NCI-H226 (cell line): ENCODE measurements around the gene HLA-DMB.
"Not testable (repeated sequence)": the region's sequence is repeated elsewhere in the genome, so short reads cannot be mapped to it uniquely, and the experiment has no call there.

ENCODE experiments used
- DNase-seq: peaks from one replicate; pipeline ENCODE4 v3.0.0-alpha.2; 2015

Gene HLA-DMB

GRCh38 chr6:32949113-32949512, 8.3 kb upstream of the HLA-DMB start:
- no peak for DNase-seq

DNA sequence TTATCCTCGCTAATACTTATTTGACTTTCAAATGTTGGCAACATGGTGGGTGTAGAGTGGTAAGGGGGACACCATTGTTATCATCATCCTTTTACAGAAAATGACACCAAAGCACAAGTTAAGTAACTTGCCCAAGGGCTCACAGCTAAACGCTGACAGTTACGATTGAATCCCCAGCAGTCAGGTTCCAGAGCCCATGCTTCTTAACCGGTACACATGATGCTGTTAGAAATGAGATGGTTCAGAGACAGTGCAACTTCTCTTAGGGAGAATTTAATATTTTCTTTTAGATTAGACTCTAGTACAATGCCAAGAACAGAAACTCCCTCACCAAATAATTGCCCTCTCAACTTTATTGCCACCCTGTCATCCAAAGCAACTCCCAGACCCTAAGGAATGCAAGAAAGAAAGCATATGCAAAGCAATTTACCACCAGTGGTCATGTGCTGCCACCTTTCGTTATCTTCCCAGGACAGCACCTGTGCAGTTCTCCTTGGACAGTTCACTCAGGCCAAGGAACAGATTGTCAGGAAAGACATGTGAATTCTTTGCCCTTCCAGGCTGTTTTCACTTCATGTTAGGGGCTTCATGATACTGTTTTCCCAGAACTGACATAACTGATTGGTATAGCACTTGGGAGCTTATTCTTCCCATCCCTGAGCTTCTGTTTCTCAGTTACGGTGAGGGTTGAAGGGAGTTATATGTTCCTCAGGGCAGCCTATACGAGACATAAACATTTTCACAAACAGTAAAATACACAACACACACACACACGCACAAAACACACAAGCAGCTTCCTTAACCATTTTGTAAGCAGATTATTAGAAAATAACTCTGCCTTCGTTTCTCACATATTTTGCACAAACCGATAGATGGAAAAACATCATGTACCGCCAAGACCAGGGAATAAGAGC, 7.0 kb upstream of the HLA-DMB start:
- DNase-seq: peak; percentile 16

DNA sequence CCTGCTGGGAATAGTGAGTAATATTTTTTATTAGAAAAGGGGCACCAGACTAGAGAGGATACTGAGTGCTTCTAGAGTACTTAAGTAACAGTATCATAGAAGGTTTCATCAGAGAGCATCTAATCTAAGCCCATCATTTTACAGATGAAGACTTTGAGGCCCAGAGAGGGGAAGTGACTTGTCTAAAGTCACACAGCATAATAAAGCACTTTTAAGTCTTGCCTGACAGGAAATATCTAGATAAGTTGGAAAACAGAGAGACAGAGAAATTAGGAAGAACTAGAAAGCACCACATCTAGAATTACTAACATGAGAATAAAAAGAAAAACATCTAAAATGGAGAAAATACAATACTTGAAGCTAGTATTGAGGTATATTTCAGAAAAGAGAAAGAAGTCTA, 6.1 kb upstream of the HLA-DMB start:
- no peak for DNase-seq

- no peak for DNase-seq
These were observed 5.1 kb upstream of the HLA-DMB start for GRCh38 chr6:32945953-32946352.

- no peak for DNase-seq
These were observed 4.4 kb upstream of the HLA-DMB start for GRCh38 chr6:32945108-32945760.

- DNase-seq: no peak
These were observed 3.2 kb upstream of the HLA-DMB start for GRCh38 chr6:32943864-32944649.

DNA sequence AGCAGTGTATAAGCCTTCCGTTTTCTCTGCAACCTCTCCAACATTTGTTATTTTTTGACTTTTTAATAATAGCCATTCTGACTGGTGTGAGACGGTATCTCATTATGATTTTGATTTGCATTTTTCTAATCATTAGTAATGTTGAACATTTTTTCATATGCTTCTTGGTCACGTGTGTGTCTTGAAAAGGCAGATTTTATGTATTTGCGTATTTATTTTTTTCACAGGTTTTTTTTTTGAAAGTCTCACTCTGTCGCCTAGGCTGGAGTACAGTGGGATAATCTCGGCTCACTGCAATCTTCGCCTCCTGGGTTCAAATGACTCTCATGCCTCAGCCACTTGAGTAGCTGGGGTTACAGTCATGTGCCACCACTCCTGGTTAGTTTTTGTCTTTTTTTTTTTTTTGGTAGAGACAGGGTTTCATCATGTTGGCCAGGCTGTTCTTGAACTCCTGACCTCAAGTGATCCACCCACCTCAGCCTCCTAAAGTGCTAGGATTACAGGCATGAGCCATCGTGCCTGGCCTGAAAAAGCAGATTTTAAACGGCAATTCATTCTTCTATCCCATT, 1.8 kb upstream of the HLA-DMB start:
- not testable (repeated sequence) for DNase-seq

- no peak for DNase-seq
These were observed 463 bp upstream of the HLA-DMB start for GRCh38 chr6:32941214-32941768.

GRCh38 chr6:32938494-32938893, 2.3 kb downstream of the HLA-DMB start:
- DNase-seq: no peak

DNA sequence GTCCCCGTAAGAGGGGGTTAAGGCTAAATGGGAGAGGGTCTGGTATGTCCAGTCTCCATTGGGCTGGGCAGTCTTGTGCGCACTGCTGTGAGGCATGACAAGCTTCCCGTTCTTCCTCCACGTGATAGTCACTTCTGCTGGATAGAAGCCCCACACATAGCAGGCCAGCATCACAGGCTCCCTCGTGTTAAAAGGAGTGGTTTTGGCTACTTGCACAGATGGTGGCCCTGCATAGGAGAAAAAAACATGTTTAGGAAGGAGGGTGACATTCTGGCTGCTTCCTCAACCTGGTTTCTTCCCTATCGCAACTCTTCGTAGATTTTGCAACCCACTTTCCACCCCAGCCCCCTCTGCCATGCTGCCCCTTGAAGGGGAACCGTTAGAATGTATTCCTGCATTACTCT, 3.6 kb downstream of the HLA-DMB start:
- DNase-seq: no peak

DNA sequence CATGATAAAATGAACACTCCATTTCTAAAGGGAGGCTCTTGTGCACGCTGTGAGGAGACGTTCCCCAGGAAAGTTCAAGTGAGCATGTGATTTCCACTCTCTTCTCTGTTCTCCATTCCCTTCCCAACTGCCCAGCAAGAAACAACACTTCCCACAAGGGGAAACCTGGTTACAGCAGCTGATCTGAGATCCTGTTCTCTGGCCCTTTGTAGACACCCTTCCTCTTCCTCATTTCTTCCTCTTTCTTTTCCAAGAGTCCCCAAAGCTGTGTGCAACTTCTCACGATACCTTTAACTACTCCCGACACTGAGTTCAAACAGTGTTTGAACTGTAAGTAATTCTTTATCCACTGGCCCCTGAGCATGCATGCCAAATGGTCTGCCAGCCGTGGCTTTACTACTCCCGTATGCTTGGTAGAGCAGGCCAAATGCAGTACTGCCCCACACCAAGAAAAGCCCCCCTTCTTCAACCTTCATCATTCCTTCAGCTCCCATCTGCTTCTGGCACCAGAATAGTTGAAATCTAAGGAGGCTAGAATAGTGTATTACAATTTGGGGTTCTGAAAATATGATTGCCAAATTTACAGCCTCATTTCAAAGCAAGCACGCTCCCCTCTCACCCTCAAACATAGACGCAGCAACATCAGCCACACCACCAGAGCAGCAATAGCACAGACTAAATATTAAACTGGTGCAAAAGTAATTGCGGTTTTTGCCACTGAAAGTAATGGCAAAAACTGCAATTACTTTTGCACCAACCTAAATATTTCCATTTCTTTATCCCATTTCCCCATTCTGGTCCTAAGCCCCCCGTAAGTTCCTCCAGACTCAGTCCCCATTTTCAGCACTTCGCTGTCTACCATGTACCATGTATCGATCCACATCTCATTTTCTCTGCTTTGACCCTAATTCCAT, 4.3 kb downstream of the HLA-DMB start:
- DNase-seq: no peak

DNA sequence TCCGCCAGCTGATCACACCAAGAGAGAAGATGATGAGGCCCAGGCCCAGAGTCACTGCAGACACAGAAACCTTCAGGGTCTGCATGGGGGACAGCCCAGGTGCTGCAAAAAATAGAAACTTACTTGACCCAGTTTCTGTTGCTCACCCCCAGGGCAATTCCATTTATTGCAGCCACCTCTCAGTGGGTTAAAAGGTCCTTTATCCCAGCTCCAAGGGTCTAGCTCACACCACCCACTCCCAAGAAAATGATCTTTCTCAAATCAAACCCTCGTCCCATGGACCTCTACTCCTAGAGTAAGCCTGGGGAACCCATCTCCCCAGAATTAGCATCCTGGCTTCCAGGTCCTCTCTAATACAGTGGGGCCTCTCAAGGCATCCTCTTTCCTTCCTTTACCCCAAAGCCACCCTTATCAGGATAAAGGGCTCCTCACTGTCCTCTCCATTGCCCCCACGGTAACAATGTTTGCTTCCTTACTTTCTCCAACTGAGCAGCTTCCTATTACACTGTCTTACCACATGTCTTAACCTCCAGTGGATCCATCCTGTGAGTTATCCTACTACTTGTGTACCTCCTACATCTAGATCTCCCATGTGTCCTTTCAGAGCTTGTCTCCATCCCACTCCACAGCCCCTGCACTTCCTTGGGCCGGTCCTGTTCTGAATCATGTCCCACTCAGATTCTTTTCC, 5.1 kb downstream of the HLA-DMB start:
- no peak for DNase-seq

GRCh38 chr6:32933661-32934085, 7.2 kb downstream of the HLA-DMB start:
- peak; percentile 30 for DNase-seq

- no peak for DNase-seq
These were observed 8.5 kb downstream of the HLA-DMB start for GRCh38 chr6:32932132-32932868.

- no peak for DNase-seq
These were observed 9.6 kb downstream of the HLA-DMB start for GRCh38 chr6:32931211-32931610.

GRCh38 chr6:32922083-32922482, 18.7 kb downstream of the HLA-DMB start:
- no peak for DNase-seq

DNA sequence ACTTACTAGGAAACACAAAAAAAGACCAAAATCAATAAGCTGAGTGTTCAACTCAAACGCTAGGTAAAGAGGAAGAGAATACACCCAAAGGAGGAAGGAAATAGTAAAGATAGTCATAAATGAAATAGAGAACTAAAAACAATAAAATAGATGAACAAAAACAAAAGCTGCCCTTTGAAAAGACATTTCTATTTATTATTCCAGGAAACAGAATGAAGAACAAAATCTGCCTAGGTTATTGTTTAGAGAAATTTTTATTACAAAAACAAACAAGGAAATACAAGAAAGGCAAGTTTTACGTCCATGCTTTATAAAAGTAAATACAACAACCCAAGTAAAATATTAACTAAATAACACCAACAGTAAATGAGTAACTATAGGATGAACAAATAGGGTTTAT, 20.1 kb downstream of the HLA-DMB start:
- no peak for DNase-seq

DNA sequence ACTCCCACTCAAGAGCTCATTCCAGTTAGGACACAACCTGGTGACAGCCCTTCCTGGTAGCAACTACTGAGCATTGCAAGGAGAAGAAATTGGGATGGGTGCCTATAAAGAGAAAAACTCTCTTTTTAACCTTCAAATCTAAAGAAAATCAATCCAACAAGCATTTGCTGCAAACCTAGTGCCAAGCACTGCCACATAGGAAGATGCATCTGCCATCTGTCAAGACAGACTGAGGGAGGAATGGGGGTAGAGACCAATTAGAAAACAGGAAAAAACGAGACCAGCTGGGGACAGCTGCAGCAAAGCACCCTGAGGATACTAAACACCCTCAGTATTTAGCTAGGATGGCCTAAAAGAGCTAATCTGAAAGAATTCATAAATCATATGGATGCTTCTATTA, 27.9 kb downstream of the HLA-DMB start:
- DNase-seq: no peak

DNA sequence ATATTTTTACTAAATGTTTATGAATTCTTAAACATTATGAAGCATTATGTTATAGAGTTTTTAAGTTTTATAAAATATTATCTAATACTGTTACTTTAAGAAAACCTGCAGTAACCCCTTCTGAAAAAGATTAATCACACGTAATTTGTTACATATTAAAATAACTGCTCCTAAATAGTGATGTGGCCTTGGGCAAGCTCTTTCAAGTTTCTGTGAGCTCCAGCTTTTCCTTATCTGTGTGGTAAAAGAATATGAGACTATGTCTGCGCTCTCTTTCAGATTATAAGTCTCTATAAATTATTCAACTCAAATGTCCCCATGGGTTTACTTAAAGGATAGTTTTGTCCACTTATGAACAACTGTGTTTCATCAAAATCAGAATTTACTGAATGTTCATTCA, 31.9 kb downstream of the HLA-DMB start:
- DNase-seq: no peak

- DNase-seq: no peak
These were observed 34.3 kb downstream of the HLA-DMB start for GRCh38 chr6:32906539-32906938.
